OCI-LY7 (cell line): ENCODE results near the gene PREP. TPM values are rescaled to one million over a fixed set of nuclear protein-coding genes. Genes with fewer than 3 reads are reported as not detected.

Experiments used
- BruUV-seq: library from RNA; stranded (reverse); fragments of 400-500 nt; replicated peaks from 2 replicates; lab custom pipeline; 2021; lab: Mats Ljungman, UMichigan
- CTCF ChIA-PET: fragments of 300-600 bp; sonication (Branson Sonifier 250); formaldehyde crosslinking; loops from one replicate; lab custom pipeline; 2022; ENCODE audit warnings: antibody characterized with exemption; ENCODE audit not compliant: unreplicated experiment; lab: Charles Lee
- POLR2A ChIA-PET: fragments of 300-600 bp; sonication (Branson Sonifier 250); formaldehyde crosslinking; loops from one replicate; lab custom pipeline; 2022; ENCODE audit warnings: antibody characterized with exemption; lab: Charles Lee
- DNase-seq: peaks from one replicate; pipeline ENCODE4 v3.0.0-alpha.2; 2015; ENCODE audit warnings: low spot score
- H2AFZ ChIP-seq: fragments of 200-600 bp; sonication (generic), shearing (Covaris generic); 2 replicates; pipeline ENCODE4 v1.6.1; 2014; ENCODE audit warnings: mild to moderate bottlenecking, antibody characterized with exemption, low read length, moderate library complexity
- H3K27ac ChIP-seq: fragments of 200-600 bp; sonication (generic); 2 replicates; pipeline ENCODE4 v1.5.1; 2014; ENCODE audit warnings: mixed run types, low read depth, mild to moderate bottlenecking, moderate library complexity, low read length, inconsistent platforms; ENCODE audit not compliant: poor library complexity, severe bottlenecking
- H3K36me3 ChIP-seq: fragments of 200-600 bp; sonication (generic); 2 replicates; pipeline ENCODE4 v1.6.1; 2014; ENCODE audit warnings: mild to moderate bottlenecking, antibody characterized with exemption, low read length, moderate library complexity, mixed read lengths; ENCODE audit not compliant: insufficient read depth
- H3K4me1 ChIP-seq: fragments of 200-600 bp; sonication (generic); 2 replicates; pipeline ENCODE4 v1.5.1; 2014; ENCODE audit warnings: mild to moderate bottlenecking, low read length; ENCODE audit not compliant: insufficient read depth, poor library complexity, severe bottlenecking
- H3K4me2 ChIP-seq: fragments of 200-600 bp; sonication (generic); 2 replicates; pipeline ENCODE4 v1.6.1; 2014; ENCODE audit warnings: mild to moderate bottlenecking, low read length
- H3K4me3 ChIP-seq: fragments of 200-600 bp; sonication (generic); 2 replicates; pipeline ENCODE4 v1.5.1; 2014; ENCODE audit warnings: mild to moderate bottlenecking, low read depth, low read length; ENCODE audit not compliant: poor library complexity, severe bottlenecking
- H3K79me2 ChIP-seq: fragments of 200-600 bp; sonication (generic); 2 replicates; pipeline ENCODE4 v1.6.1; 2016; ENCODE audit warnings: low read depth, mild to moderate bottlenecking, low read length, moderate library complexity, mixed read lengths; ENCODE audit not compliant: insufficient read depth
- H3K9me2 ChIP-seq: fragments of 200-600 bp; sonication (generic); 2 replicates; pipeline ENCODE4 v1.6.1; 2016; ENCODE audit warnings: mild to moderate bottlenecking, low read length, mixed read lengths; ENCODE audit not compliant: insufficient read depth
- H3K9me3 ChIP-seq: fragments of 200-600 bp; sonication (generic); 2 replicates; pipeline ENCODE4 v1.6.1; 2014; ENCODE audit warnings: mild to moderate bottlenecking, mixed run types, low read length, mixed read lengths
- H4K20me1 ChIP-seq: fragments of 200-600 bp; sonication (generic); 2 replicates; pipeline ENCODE4 v1.6.1; 2014; ENCODE audit warnings: mild to moderate bottlenecking, antibody characterized with exemption, low read length, moderate library complexity, mixed read lengths; ENCODE audit not compliant: insufficient read depth
- EZH2phosphoT487 ChIP-seq: fragments of 200-600 bp; sonication (generic); IDR thresholded peaks from 2 replicates; pipeline ENCODE4 v1.6.1; 2018; ENCODE audit warnings: low read depth, borderline replicate concordance, mild to moderate bottlenecking, mixed run types, antibody characterized with exemption, low read length, moderate library complexity, mixed read lengths
- intact Hi-C: fragments of 100-400 bp; cut with micrococcal nuclease; formaldehyde crosslinking; loops from one replicate; pipeline ENCODE4 v1.10.0; 2022; ENCODE audit not compliant: unreplicated experiment
- total RNA-seq, 2 experiments: library from RNA; depleted of rRNA in 1 of 2; stranded (reverse); fragments of >200 nt in 1 of 2; shearing (Covaris generic) in 1 of 2; gene quantifications; 2 replicates each; pipeline ENCODE4 v1.2.3, GENCODE V29; 2014 to 2022
- TF ChIP-seq, protein P1 (sequence below): fragments of 200-600 bp; sonication (generic); conservative IDR thresholded peaks from 2 replicates; pipeline ENCODE4 v1.5.1; 2014; ENCODE audit warnings: mild to moderate bottlenecking, antibody characterized with exemption, low read length, moderate library complexity, mixed read lengths

The PREP gene
- total RNA-seq, 2 experiments from 2014 or later: 10.4 to 27.0 TPM

DNA sequence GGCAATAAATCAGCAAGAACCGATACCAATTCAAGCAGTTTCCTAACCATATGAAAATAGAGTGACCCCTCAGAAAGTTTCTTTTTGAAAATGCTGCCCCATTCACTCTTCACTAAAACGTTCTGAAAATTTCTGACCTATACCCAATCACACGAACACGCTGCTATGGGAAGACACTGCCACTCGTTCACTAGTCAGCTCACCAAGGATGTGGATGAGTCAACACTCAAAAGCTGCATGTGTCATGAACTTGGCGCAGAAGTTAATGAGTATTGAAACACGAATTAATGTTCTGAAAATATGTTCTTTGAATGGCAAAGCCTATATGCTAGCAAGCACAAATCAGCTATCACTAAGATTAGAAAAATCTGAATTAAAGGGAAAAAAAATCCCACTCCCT, 84.2 kb downstream of the PREP start:
- BruUV-seq: no TSS peak
- no peak overlapping the region for H3K27ac ChIP-seq
- TF ChIP-seq EZH2phosphoT487: no peak
- TF ChIP-seq, protein P1, sequence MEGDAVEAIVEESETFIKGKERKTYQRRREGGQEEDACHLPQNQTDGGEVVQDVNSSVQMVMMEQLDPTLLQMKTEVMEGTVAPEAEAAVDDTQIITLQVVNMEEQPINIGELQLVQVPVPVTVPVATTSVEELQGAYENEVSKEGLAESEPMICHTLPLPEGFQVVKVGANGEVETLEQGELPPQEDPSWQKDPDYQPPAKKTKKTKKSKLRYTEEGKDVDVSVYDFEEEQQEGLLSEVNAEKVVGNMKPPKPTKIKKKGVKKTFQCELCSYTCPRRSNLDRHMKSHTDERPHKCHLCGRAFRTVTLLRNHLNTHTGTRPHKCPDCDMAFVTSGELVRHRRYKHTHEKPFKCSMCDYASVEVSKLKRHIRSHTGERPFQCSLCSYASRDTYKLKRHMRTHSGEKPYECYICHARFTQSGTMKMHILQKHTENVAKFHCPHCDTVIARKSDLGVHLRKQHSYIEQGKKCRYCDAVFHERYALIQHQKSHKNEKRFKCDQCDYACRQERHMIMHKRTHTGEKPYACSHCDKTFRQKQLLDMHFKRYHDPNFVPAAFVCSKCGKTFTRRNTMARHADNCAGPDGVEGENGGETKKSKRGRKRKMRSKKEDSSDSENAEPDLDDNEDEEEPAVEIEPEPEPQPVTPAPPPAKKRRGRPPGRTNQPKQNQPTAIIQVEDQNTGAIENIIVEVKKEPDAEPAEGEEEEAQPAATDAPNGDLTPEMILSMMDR: no peak
- no peak overlapping the region for H3K4me3 ChIP-seq
- no peaks in the 10 kb centered on the region for H3K9me3 ChIP-seq
- no peak for DNase-seq
- H3K79me2 ChIP-seq: no peaks in the 10 kb centered on the region
- intact Hi-C loops: loop anchor here (5.0 kb wide), 1 partner anchor 84 kb away; the partner anchor contains the start of gene PREP
- no peaks in the 10 kb centered on the region for H3K4me1 ChIP-seq
- ChIA-PET CTCF (no interaction called here), POLR2A (interaction anchor here (0.7 kb wide), 1 partner anchor 64 kb away, joined by 5 read pairs; no protein-coding TSS in a partner anchor)
- no peaks in the 10 kb centered on the region for H3K9me2 ChIP-seq
- no peak overlapping the region for H3K4me2 ChIP-seq
- no peaks in the 10 kb centered on the region for H4K20me1 ChIP-seq
- H3K36me3 ChIP-seq: peaks cover 19% of the 10 kb centered on the region; the same call in 1 of the 2 replicates
- H2AFZ ChIP-seq: no peak overlapping the region

DNA sequence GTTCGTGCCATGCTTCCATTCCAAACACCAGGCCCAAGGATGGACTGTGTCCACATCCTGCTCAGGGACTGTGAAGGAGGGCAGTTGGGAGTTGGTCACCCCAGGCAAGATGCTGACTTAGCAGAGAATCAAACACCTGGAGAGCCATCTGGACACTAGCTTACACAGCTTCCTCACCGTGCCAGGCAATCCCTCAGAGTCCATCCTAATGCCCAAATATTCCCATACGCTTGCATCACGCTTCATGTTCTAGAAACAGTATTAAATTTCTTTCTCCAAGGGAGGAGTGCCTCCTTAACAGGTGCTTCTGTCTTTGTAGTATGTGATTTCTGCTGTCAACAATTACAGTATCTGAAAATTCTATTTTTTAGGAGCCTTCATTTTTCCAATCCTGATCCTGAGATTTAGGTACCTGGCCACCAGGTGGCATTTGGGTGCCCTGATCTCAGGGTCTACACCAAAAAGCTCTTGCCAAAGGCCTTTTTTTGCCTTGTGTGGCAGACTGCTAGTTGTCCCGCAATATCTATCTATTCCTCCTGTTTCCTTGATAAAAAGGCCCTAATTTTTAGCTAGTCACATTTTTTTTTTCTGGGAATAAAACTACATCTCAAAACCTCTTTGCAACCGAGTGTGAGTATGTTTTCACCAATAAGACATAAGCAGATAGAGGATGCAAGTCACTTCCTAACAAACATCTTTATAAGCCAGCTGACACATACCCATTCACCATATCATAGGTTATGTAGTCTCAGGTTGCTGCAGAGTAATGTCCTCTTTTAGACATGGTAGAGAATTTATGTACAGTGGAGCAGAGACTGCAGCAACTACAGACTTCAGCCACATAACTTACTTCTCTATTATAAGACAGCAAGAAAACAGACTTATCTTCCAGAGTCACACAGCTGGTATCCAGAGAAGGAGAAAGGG, 85.0 kb downstream of the PREP start:
- POLR2A ChIA-PET: interaction anchor here (0.6 to 0.7 kb wide), 2 partner anchors 64 to 910 kb away, joined by 5 to 7 read pairs; no protein-coding TSS in a partner anchor
- CTCF ChIA-PET: interaction anchor here (0.6 kb wide), 1 partner anchor 14 kb away, joined by 3 read pairs; no protein-coding TSS in a partner anchor
- Histone ChIP-seq H2AFZ (no peak overlapping the region), H3K27ac (no peak overlapping the region), H3K4me3 (no peak overlapping the region), H3K9me3 (no peaks in the 10 kb centered on the region), H4K20me1 (no peaks in the 10 kb centered on the region), H3K36me3 (peaks cover 12% of the 10 kb centered on the region; the same call in 1 of the 2 replicates), H3K79me2 (no peaks in the 10 kb centered on the region), H3K9me2 (no peaks in the 10 kb centered on the region), H3K4me2 (no peak overlapping the region), H3K4me1 (no peaks in the 10 kb centered on the region)
- DNase-seq: peak; percentile 22
- intact Hi-C loops: loop anchor here (5.0 kb wide), 1 partner anchor 84 kb away; the partner anchor contains the start of gene PREP
- BruUV-seq: no TSS peak
- TF ChIP-seq, protein P1: peak; percentile 69
- TF ChIP-seq EZH2phosphoT487: no peak
